Measurements from ENCODE around the gene ZFR2. TPM values are rescaled to one million over a fixed set of nuclear protein-coding genes. Genes with fewer than 3 reads are reported as not detected.

ZFR2 gene
- total RNA-seq, 2 donors from 2014 or later = 10.2 TPM; not detected in 1

DNA sequence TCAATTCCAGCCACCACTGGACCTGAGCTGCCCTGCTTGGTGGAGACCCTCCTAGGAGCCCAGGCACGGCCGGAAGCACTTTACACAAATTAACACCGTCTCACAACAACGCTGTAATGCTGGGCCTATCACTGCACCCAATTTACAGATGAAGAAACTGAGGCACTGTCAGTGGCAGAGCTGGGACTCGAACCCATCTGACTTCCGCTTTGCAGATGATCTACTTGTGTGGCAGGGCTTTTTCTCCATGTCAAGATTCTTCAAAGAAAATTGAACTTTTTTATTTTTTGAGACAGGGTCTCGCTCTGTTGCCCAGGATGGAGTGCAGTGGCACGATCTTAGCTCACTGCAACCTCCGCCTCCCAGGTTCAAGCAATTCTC is 33.8 kb downstream of the ZFR2 start:
- Histone ChIP-seq H3K36me3 (no peaks in the 10 kb centered on the region), H3K4me1 (replicated peaks) (no peaks in the 10 kb centered on the region), H3K27me3 (replicated peaks; ENCODE audit: insufficient read depth) (no peaks in the 10 kb centered on the region), H3K4me3 (no peak overlapping the region), H3K27ac (no peak overlapping the region), H3K9me3 (no peaks in the 10 kb centered on the region)
- TF ChIP-seq POLR2AphosphoS5 (IDR thresholded peaks at IDR 0.05) (no peak), POLR2A (IDR thresholded peaks at IDR 0.05) (no peak)
- TF ChIP-seq, protein P1, sequence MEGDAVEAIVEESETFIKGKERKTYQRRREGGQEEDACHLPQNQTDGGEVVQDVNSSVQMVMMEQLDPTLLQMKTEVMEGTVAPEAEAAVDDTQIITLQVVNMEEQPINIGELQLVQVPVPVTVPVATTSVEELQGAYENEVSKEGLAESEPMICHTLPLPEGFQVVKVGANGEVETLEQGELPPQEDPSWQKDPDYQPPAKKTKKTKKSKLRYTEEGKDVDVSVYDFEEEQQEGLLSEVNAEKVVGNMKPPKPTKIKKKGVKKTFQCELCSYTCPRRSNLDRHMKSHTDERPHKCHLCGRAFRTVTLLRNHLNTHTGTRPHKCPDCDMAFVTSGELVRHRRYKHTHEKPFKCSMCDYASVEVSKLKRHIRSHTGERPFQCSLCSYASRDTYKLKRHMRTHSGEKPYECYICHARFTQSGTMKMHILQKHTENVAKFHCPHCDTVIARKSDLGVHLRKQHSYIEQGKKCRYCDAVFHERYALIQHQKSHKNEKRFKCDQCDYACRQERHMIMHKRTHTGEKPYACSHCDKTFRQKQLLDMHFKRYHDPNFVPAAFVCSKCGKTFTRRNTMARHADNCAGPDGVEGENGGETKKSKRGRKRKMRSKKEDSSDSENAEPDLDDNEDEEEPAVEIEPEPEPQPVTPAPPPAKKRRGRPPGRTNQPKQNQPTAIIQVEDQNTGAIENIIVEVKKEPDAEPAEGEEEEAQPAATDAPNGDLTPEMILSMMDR (IDR thresholded peaks at IDR 0.05) = no peak
- no peak for DNase-seq (ENCODE audit: low spot score)
- intact Hi-C loops (cut with DNase I) = no loop called here
- WGBS = 87% methylated on average over 9 of the region's 9 CpGs

DNA sequence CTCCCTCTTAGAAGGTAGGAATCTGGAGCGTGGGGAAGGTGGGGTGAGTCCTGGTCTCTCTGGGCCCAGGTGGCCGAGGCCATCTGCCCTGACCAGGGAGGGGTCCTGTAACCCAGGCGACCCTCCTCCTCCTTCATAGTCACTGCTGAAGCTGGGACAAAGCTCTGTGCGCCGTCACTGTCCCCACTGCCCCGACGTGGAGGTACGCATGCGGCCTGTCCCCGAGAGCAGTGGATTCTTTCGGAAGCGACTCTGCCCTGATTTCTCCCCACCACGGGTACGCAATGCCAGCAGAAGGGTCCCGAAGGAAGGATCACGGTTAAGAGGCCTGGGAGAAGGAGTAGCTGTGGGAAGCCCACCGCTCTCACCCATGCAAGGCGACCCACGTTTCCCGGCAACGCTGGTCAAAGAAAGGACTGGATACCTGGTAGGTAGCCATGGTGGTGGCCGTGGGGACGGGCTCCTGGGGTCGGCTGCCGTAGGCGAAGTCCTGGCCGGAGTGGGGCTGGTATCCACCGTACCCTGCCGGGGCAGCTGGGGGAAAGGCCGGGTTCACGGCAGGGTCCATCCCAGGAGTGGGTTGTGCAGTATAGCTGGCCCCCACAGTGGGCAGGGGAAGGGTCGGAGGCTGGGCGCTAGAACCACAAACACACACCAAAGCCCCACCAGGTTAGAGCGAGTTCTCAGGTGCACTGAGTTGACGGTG is 34.3 kb downstream of the ZFR2 start:
- no peaks in the 10 kb centered on the region for H3K27me3 ChIP-seq (replicated peaks; ENCODE audit: insufficient read depth)
- TF ChIP-seq, protein P1 (IDR thresholded peaks at IDR 0.05) = no peak
- TF ChIP-seq POLR2A (IDR thresholded peaks at IDR 0.05) = no peak
- TF ChIP-seq POLR2AphosphoS5 (IDR thresholded peaks at IDR 0.05) = no peak
- H3K27ac ChIP-seq = no peak overlapping the region
- 82% methylated on average over 34 of the region's 35 CpGs for WGBS
- no peak overlapping the region for H3K4me3 ChIP-seq
- DNase-seq (ENCODE audit: low spot score) = no peak
- intact Hi-C loops (cut with DNase I) = no loop called here
- no peaks in the 10 kb centered on the region for H3K36me3 ChIP-seq
- no peaks in the 10 kb centered on the region for H3K9me3 ChIP-seq
- no peaks in the 10 kb centered on the region for H3K4me1 ChIP-seq (replicated peaks)

DNA sequence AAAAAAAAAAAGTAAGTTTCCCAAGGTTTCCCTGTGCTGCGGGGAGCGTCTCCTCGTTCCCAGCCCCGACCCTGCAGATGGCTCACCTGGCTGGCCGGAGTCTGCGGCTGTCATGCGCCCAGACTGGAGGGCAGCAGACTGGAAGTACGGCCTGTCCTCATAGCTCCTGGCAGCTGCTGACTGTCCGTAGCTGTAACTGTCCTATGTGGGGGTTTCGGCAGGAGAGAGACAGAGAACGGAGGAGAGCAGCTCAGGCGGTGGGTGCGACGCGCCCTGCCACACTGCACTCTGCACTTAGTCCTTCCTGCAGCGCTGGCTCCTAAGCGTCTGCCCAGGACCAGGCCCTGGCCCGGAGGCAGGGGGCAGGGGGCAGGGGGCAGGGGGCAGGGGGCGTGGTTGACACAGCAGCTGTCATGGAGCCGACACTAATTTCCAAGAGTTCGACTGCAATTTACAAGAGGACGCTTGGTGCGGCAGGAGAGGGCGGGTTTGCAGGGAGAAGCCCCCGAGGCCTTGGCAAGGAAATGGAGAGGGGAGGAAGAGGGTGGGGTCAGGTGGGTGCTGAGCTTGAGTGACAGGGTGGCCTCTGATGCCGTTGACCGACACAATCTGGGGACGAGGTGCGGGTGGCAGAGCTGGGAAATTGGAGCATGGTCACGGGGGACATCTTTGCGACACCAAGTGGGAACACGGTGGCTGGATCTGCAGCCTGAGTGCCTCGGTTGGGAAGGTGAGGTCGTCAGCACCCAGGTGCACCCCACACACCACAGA is 35.1 kb downstream of the ZFR2 start:
- Histone ChIP-seq H3K27me3 (replicated peaks; ENCODE audit: insufficient read depth) (no peaks in the 10 kb centered on the region), H3K4me1 (replicated peaks) (no peaks in the 10 kb centered on the region), H3K4me3 (no peak overlapping the region), H3K27ac (no peak overlapping the region), H3K36me3 (no peaks in the 10 kb centered on the region), H3K9me3 (no peaks in the 10 kb centered on the region)
- 52% methylated on average over 33 of the region's 34 CpGs for WGBS
- intact Hi-C loops (cut with DNase I) = no loop called here
- no peak for DNase-seq (ENCODE audit: low spot score)
- TF ChIP-seq, protein P1 (IDR thresholded peaks at IDR 0.05) = no peak
- TF ChIP-seq POLR2A (IDR thresholded peaks at IDR 0.05) (no peak), POLR2AphosphoS5 (IDR thresholded peaks at IDR 0.05) (no peak)

DNA sequence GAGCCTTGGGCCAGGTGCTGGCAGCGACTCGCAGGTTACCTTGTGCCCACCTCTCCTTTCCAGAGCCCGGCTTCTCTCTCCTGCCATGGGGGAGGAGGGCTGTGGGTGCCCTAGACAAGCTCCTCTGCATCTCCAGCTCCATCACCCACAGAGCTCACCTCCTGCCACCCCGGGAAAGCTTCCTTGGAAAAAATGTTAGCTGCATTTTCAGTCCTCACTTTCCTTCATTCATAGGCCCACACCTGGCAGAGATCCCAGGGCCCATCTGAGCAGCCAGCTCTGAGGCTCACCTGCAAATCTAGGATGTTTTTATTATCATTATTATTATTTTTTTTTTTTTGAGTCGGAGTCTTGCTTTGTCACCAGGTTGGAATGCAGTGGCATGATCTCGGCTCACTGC is 36.8 kb downstream of the ZFR2 start:
- no peak for DNase-seq (ENCODE audit: low spot score)
- Histone ChIP-seq H3K4me3 (no peak overlapping the region), H3K27me3 (replicated peaks; ENCODE audit: insufficient read depth) (no peaks in the 10 kb centered on the region), H3K36me3 (no peaks in the 10 kb centered on the region), H3K4me1 (replicated peaks) (no peaks in the 10 kb centered on the region), H3K27ac (no peak overlapping the region), H3K9me3 (no peaks in the 10 kb centered on the region)
- intact Hi-C loops (cut with DNase I) = no loop called here
- TF ChIP-seq, protein P1 (IDR thresholded peaks at IDR 0.05) = no peak
- no peak for TF ChIP-seq POLR2A (IDR thresholded peaks at IDR 0.05)
- TF ChIP-seq POLR2AphosphoS5 (IDR thresholded peaks at IDR 0.05) = no peak
- 63% methylated on average over 6 of the region's 6 CpGs for WGBS
